Endothelial cell of umbilical vein (primary cell): ENCODE results near the gene TRAPPC8. TPM values are rescaled to one million over a fixed set of nuclear protein-coding genes. Genes with fewer than 3 reads are reported as not detected.
A peak's percentile ranks its signal among the peaks of the same experiment; 100 is the strongest.

ENCODE experiments used
- BruUV-seq: library from RNA; stranded (reverse); fragments of 400-500 nt; replicated peaks from 2 replicates; lab custom pipeline; 2021; lab: Mats Ljungman, UMichigan
- CTCF ChIA-PET: fragments of 300-600, 350-600 bp; sonication (Branson Sonifier 250); formaldehyde crosslinking; loops from one replicate; lab custom pipeline; 2021; ENCODE audit warnings: antibody characterized with exemption, inconsistent platforms; lab: Charles Lee
- POLR2A ChIA-PET: fragments of 300-600, 350-600 bp; sonication (Branson Sonifier 250); formaldehyde crosslinking; loops from one replicate; lab custom pipeline; 2021; ENCODE audit warnings: antibody characterized with exemption, inconsistent platforms; lab: Charles Lee
- DNase-seq: peaks from one replicate; pipeline ENCODE4 v3.0.0-alpha.2; 2011; ENCODE audit warnings: low read depth, low spot score
- FAIRE-seq: peaks from 2 replicates; lab custom pipeline; 2011; peaks lifted over from hg19 to GRCh38; lab: Jason Lieb, UNC
- H2AFZ ChIP-seq: 2 replicates; pipeline ENCODE4 v1.6.0; 2012; ENCODE audit warnings: low read depth, low read length, control low read depth, inconsistent platforms
- H3K27ac ChIP-seq: 2 replicates; pipeline ENCODE4 v1.5.1; 2011; ENCODE audit warnings: low read depth, mild to moderate bottlenecking, control low read depth, low read length, moderate library complexity; ENCODE audit not compliant: insufficient read depth
- H3K27me3 ChIP-seq, 2 experiments: 2 replicates each; pipeline versions ENCODE4 v1.6.0 to v1.6.1; 2011; ENCODE audit warnings: low read length in 2 of 2, mixed read lengths in 1 of 2; ENCODE audit not compliant: control insufficient read depth in 2 of 2, insufficient read depth in 2 of 2
- H3K36me3 ChIP-seq, 2 experiments: 2 replicates in 1 of 2; 3 replicates in 1 of 2; pipeline ENCODE4 v1.5.1; 2011; ENCODE audit warnings: low read length in 2 of 2, mild to moderate bottlenecking in 1 of 2, moderate library complexity in 1 of 2; ENCODE audit not compliant: control insufficient read depth in 2 of 2, insufficient read depth in 2 of 2; ENCODE audit errors: extremely low read depth in 1 of 2
- H3K4me1 ChIP-seq: 3 replicates; pipeline ENCODE4 v1.5.1; 2011; ENCODE audit warnings: mild to moderate bottlenecking, low read length; ENCODE audit not compliant: control insufficient read depth, insufficient read depth; ENCODE audit errors: extremely low read depth
- H3K4me2 ChIP-seq: 2 replicates; pipeline ENCODE4 v1.6.1; 2011; ENCODE audit warnings: low read length, control low read depth, mixed read lengths; ENCODE audit not compliant: insufficient read depth
- H3K4me3 ChIP-seq, 3 experiments: fragments of 200-600 bp in 1 of 3; sonication (generic), shearing (Covaris generic) in 1 of 3; replicated peaks in 1 of 3; 2 replicates each; pipeline ENCODE4 v1.5.1; 2011 to 2016; ENCODE audit warnings: control low read depth in 3 of 3, low read length in 3 of 3, mild to moderate bottlenecking in 2 of 3, inconsistent platforms in 1 of 3, low read depth in 1 of 3, moderate library complexity in 1 of 3; ENCODE audit not compliant: insufficient read depth in 1 of 3
- H3K79me2 ChIP-seq: 2 replicates; pipeline ENCODE4 v1.6.0; 2012; ENCODE audit warnings: low read length, inconsistent platforms; ENCODE audit not compliant: control insufficient read depth, insufficient read depth
- H3K9ac ChIP-seq: replicated peaks from 2 replicates; pipeline ENCODE3; 2011; ENCODE audit warnings: low read length, control low read depth; ENCODE audit not compliant: insufficient read depth; ENCODE audit errors: extremely low read depth
- H3K9me1 ChIP-seq: replicated peaks from 3 replicates; pipeline ENCODE4 v1.6.0; 2011; ENCODE audit warnings: mild to moderate bottlenecking, low read length; ENCODE audit not compliant: control insufficient read depth, insufficient read depth; ENCODE audit errors: extremely low read depth
- H3K9me3 ChIP-seq: replicated peaks from 2 replicates; pipeline ENCODE4 v1.5.1; 2012; ENCODE audit warnings: low read length, inconsistent platforms; ENCODE audit not compliant: control insufficient read depth, insufficient read depth
- H4K20me1 ChIP-seq: replicated peaks from 2 replicates; pipeline ENCODE3; 2011; ENCODE audit warnings: mild to moderate bottlenecking, low read length; ENCODE audit not compliant: control insufficient read depth, insufficient read depth; ENCODE audit errors: extremely low read depth
- CTCF ChIP-seq, 2 donors: IDR thresholded peaks; 1 replicate in 1 of 2; 2 replicates in 1 of 2; pipeline ENCODE4 v1.5.1; 2011; ENCODE audit warnings: low read length in 2 of 2, mild to moderate bottlenecking in 2 of 2, moderate library complexity in 2 of 2, control low read depth in 1 of 2, inconsistent platforms in 1 of 2, low read depth in 1 of 2; ENCODE audit not compliant: insufficient read depth in 1 of 2; ENCODE audit errors: extremely low read depth in 1 of 2
- EZH2 ChIP-seq: IDR thresholded peaks from 2 replicates; pipeline ENCODE4 v1.6.1; 2012; ENCODE audit warnings: borderline replicate concordance, low read depth, mild to moderate bottlenecking, moderate library complexity, low read length, inconsistent platforms; ENCODE audit not compliant: severe bottlenecking
- FOS ChIP-seq: IDR thresholded peaks from 2 replicates; pipeline ENCODE4 v1.6.1; 2011; ENCODE audit warnings: mild to moderate bottlenecking, low read length, moderate library complexity, borderline replicate concordance; ENCODE audit not compliant: insufficient read depth
- GATA2 ChIP-seq: IDR thresholded peaks from 2 replicates; pipeline ENCODE4 v1.7.0; 2011; ENCODE audit warnings: low read depth, mild to moderate bottlenecking, moderate library complexity, mixed read lengths, low read length; ENCODE audit not compliant: insufficient read length, insufficient read depth
- JUN ChIP-seq: IDR thresholded peaks from 2 replicates; pipeline ENCODE4 v1.6.1; 2011; ENCODE audit warnings: borderline replicate concordance, low read depth; ENCODE audit not compliant: insufficient read length, insufficient read depth
- MAX ChIP-seq: IDR thresholded peaks from 2 replicates; pipeline ENCODE4 v1.6.1; 2011; ENCODE audit not compliant: insufficient read depth, insufficient read length
- MYC ChIP-seq: IDR thresholded peaks from one replicate; pipeline ENCODE4 v1.6.1; 2011; ENCODE audit warnings: mild to moderate bottlenecking, low read depth, low read length
- POLR2A ChIP-seq: IDR thresholded peaks from 2 replicates; pipeline ENCODE4 v1.6.1; 2012; ENCODE audit warnings: low read depth, mild to moderate bottlenecking, control low read depth, low read length
- POLR2AphosphoS5 ChIP-seq: IDR thresholded peaks from 2 replicates; pipeline ENCODE4 v1.6.1; 2012; ENCODE audit warnings: low read depth, mild to moderate bottlenecking, control low read depth, low read length, moderate library complexity; ENCODE audit not compliant: insufficient read depth
- dilution Hi-C: fragments of 300-500 bp; cut with MboI; formaldehyde crosslinking; loops from one replicate; pipeline ENCODE4 v1.15.0; 2019; ENCODE audit warnings: low sequenced_read_pairs; ENCODE audit not compliant: extremely low pct_ligation_motif_present
- intact Hi-C: fragments of 100-400 bp; cut with micrococcal nuclease; formaldehyde crosslinking; loops from one replicate; pipeline ENCODE4 v1.10.0; 2022
- polyA plus RNA-seq, 4 experiments: library from polyadenylated mRNA; depleted of rRNA in 3 of 4; stranded (reverse) in 3 of 4; unstranded in 1 of 4; fragments of >200 nt; gene quantifications; 2 replicates each; pipeline versions ENCODE4 v1.2.1 to v1.2.3, GENCODE V29; 2011 to 2012; ENCODE audit warnings: missing spikeins in 1 of 4
- total RNA-seq: library from RNA; stranded (reverse); gene quantifications from 2 replicates; pipeline ENCODE4 v1.2.3, GENCODE V29; 2021

TRAPPC8 gene
- total and polyA plus RNA-seq, 2 donors (not counting 3 experiments of a cell fraction or from before 2014, with no cell fraction given), result 25.0 to 30.1 TPM

DNA sequence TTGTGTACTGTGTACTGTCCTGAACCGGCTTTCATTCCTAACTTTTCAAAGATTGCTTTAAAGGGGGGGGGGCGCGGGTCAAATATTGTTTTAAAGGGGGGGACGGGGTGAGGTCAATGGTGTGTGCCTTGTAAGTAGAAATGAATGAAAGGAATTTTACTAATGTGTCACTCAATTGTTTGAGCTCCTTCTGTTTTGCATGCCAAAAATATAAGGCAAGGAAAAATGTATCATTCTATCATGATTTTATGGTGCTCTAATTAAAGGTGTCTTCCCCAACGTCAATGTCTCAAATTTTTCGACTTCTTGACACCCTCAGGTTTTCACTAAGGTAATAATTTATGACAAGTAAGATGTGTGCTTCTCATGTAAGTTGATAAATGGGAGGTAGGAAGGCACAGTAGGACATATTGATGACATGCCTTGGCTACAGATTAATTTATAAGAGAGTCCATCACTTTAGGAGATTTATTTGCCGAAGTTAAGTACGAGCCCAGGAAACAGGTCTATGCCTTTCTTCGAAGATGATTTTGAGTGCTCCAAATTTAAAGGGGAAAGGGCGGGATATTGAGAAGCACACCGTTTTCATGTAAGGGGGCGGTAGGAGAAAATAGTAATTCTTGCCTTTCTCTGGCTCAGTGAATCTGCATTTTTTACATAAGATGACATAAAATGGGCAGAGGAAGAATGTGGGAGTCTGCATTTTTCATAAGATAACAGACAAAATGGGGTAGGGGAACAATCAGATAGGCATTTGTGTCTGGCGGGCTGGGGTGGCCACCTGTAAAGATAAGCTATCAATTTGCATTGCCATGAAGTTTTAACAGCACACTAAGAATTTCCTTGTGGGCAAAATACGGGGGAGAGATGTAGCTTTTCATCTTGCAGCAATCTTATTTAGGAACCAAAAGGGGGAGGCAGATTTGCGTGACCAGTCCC, 1.2 kb upstream of the TRAPPC8 start:
- H4K20me1 ChIP-seq, result no peaks in the 10 kb centered on the region
- intact Hi-C loops, result loop anchor here (1.0 to 2.0 kb wide), 5 partner anchors 33 to 259 kb away; partner anchors contain the start of genes B4GALT6 and RNF125
- H3K9ac ChIP-seq, result no peak overlapping the region
- DNase-seq (peak; percentile 4), FAIRE-seq (no peak)
- CTCF ChIA-PET, result interaction anchor here (0.7 to 3.0 kb wide), 7 partner anchors 12 to 214 kb away, joined by 3 to 11 read pairs (median 4); no protein-coding TSS in a partner anchor
- H3K79me2 ChIP-seq, result peaks cover 32% of the 10 kb centered on the region
- no peak overlapping the region for H3K27ac ChIP-seq
- no peaks in the 10 kb centered on the region for H3K36me3 ChIP-seq
- peaks cover 14% of the 10 kb centered on the region for H3K4me1 ChIP-seq
- no peaks in the 10 kb centered on the region for H3K9me3 ChIP-seq
- H2AFZ ChIP-seq, result peak overlapping the region; percentile 93
- POLR2A ChIA-PET, result interaction anchor here (0.9 kb wide), 1 partner anchor 264 kb away, joined by 3 read pairs; no protein-coding TSS in a partner anchor
- H3K27me3 ChIP-seq, result peaks cover 0 to 2% of the 10 kb centered on the region in 2 experiments
- BruUV-seq, result no TSS peak
- no peaks in the 10 kb centered on the region for H3K9me1 ChIP-seq
- H3K4me3 ChIP-seq, result peak overlapping the region; percentile 10 to 76 (median 65)
- H3K4me2 ChIP-seq, result peak overlapping the region; percentile 81
- TF ChIP-seq MAX (no peak), FOS (no peak), MYC (no peak), POLR2AphosphoS5 (no peak), GATA2 (no peak), CTCF (IDR thresholded peaks at IDR 0.05; ENCODE audit: extremely low read depth in 1 of 2, insufficient read depth in 1 of 2, low read depth in 1 of 2, low read length in 2 of 2) (no peak), JUN (no peak), EZH2 (no peak), POLR2A (no peak)
- dilution Hi-C loops, result no loop called here
